ENCODE measurements around the gene VCL. TPM values are rescaled to one million over a fixed set of nuclear protein-coding genes. Genes with fewer than 3 reads are reported as not detected.

VCL gene
- total RNA-seq, 2 experiments from 2014 or later, result 18.5 to 19.7 TPM

DNA sequence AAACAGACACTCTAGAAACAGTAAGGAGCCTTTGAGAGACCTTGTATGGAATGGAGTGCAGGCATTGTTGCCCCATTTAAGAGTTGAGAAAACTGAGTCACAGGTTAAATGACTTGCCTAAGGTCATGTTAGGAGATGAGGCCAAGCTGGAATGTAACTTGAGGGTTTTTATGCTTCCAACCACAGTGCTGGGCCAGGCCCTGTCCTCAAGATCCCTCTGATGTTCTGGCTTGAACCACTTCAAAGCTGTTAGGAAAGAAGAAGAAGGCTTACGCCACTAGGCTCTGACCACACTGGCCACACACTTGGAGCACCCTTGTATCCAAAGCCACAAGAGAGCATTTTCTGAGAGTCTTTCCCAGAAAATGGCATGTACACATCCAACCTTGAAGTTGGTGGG lies 44.3 kb upstream of the VCL start:
- POLR2A ChIA-PET, result interaction anchor here (1.1 to 1.3 kb wide), 2 partner anchors 38 to 44 kb away, joined by 3 to 6 read pairs; partner anchors contain the start of gene VCL
- TF ChIP-seq, protein P1, sequence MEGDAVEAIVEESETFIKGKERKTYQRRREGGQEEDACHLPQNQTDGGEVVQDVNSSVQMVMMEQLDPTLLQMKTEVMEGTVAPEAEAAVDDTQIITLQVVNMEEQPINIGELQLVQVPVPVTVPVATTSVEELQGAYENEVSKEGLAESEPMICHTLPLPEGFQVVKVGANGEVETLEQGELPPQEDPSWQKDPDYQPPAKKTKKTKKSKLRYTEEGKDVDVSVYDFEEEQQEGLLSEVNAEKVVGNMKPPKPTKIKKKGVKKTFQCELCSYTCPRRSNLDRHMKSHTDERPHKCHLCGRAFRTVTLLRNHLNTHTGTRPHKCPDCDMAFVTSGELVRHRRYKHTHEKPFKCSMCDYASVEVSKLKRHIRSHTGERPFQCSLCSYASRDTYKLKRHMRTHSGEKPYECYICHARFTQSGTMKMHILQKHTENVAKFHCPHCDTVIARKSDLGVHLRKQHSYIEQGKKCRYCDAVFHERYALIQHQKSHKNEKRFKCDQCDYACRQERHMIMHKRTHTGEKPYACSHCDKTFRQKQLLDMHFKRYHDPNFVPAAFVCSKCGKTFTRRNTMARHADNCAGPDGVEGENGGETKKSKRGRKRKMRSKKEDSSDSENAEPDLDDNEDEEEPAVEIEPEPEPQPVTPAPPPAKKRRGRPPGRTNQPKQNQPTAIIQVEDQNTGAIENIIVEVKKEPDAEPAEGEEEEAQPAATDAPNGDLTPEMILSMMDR (IDR thresholded peaks at IDR 0.05), result no peak
- Mint-ChIP-seq H3K4me3 (no peak overlapping the region), H3K27me3 (no peaks in the 10 kb centered on the region), H3K4me1 (ENCODE audit: low read depth) (peaks cover 40% of the 10 kb centered on the region), H3K36me3 (ENCODE audit: low read depth) (no peaks in the 10 kb centered on the region), H3K27ac (no peak overlapping the region), H3K9me3 (no peaks in the 10 kb centered on the region)
- H3K27me3 ChIP-seq (ENCODE audit: control insufficient read depth in 1 of 2, insufficient read depth in 2 of 2, low read length in 2 of 2), result no peaks in the 10 kb centered on the region
- H3K9me3 ChIP-seq (ENCODE audit: control insufficient read depth in 1 of 2, insufficient read depth in 1 of 2, low read length in 2 of 2), result no peaks in the 10 kb centered on the region
- H3K4me1 ChIP-seq (ENCODE audit: insufficient read depth, low read length), result peaks cover 46% of the 10 kb centered on the region
- H3K27ac ChIP-seq (ENCODE audit: low read depth in 1 of 2, low read length in 2 of 2), result no peak overlapping the region
- H3K36me3 ChIP-seq (ENCODE audit: insufficient read depth, low read length), result no peaks in the 10 kb centered on the region
- intact Hi-C loops (cut with DNase I, micrococcal nuclease), result no loop called here
- DNase-seq, result no peak
- no peak for ATAC-seq (ENCODE audit: poor library complexity)
- H3K4me3 ChIP-seq (ENCODE audit: low read length), result no peak overlapping the region
- CTCF ChIA-PET, result interaction anchor here (1.2 to 1.7 kb wide), 2 partner anchors 13 to 74 kb away, joined by 3 to 8 read pairs; no protein-coding TSS in a partner anchor

DNA sequence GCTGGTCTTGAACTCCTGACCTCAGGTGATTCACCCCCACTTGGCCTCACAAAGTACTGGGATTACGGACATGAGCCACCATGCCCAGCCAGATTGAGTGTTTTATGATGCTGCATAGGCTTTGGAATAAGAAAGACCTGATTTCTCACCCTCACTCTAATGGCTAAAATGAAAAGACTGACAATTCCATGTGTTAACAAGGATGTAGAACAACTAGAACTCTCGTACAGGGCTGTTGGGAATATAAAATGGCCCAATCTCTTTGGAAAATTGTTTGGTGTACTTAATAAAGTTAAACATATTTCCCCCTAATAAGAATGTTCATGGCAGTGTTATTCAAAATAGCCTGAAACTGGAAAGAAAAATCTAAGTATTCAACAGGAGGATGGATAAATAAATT lies 43.2 kb upstream of the VCL start:
- no peak overlapping the region for H3K4me3 ChIP-seq (ENCODE audit: low read length)
- no peak for ATAC-seq (ENCODE audit: poor library complexity)
- Mint-ChIP-seq H3K4me3 (no peak overlapping the region), H3K4me1 (ENCODE audit: low read depth) (peaks cover 49% of the 10 kb centered on the region), H3K9me3 (no peaks in the 10 kb centered on the region), H3K27ac (no peak overlapping the region), H3K36me3 (ENCODE audit: low read depth) (no peaks in the 10 kb centered on the region), H3K27me3 (no peaks in the 10 kb centered on the region)
- intact Hi-C loops (cut with DNase I, micrococcal nuclease), result loop anchor here (5.0 kb wide), 5 partner anchors 32 to 93 kb away; partner anchors contain the start of gene VCL (in 1 of the 2)
- ChIA-PET POLR2A (no interaction called here), CTCF (no interaction called here)
- no peaks in the 10 kb centered on the region for H3K9me3 ChIP-seq (ENCODE audit: control insufficient read depth in 1 of 2, insufficient read depth in 1 of 2, low read length in 2 of 2)
- no peak for DNase-seq
- no peak overlapping the region for H3K27ac ChIP-seq (ENCODE audit: low read depth in 1 of 2, low read length in 2 of 2)
- TF ChIP-seq, protein P1 (IDR thresholded peaks at IDR 0.05), result no peak
- peaks cover 57% of the 10 kb centered on the region for H3K4me1 ChIP-seq (ENCODE audit: insufficient read depth, low read length)
- no peaks in the 10 kb centered on the region for H3K36me3 ChIP-seq (ENCODE audit: insufficient read depth, low read length)
- H3K27me3 ChIP-seq (ENCODE audit: control insufficient read depth in 1 of 2, insufficient read depth in 2 of 2, low read length in 2 of 2), result no peaks in the 10 kb centered on the region

DNA sequence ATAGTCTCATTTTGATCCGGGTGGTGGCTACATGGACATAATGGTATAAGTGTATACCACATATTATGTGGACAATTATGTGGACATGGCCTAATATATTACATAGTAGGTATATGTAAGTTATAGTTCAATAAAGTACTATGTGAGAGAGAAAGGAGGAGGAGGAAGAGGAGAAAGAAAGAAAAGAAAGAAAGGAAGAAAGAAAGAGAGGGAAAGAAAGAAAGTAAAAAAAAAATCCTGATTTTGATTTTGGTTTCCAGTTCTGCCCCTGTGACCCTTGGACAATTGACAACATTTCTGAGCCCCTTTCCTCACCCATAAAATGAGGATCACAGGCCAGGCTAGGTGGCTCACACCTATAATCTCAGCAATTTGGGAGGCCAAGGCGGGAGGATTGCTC lies 42.2 kb upstream of the VCL start:
- POLR2A ChIA-PET, result interaction anchor here (0.9 to 2.0 kb wide), 7 partner anchors 13 to 70 kb away, joined by 3 to 17 read pairs (median 5); partner anchors contain the start of gene VCL
- TF ChIP-seq, protein P1 (IDR thresholded peaks at IDR 0.05), result no peak
- Histone ChIP-seq H3K36me3 (ENCODE audit: insufficient read depth, low read length) (no peaks in the 10 kb centered on the region), H3K9me3 (ENCODE audit: control insufficient read depth in 1 of 2, insufficient read depth in 1 of 2, low read length in 2 of 2) (no peaks in the 10 kb centered on the region), H3K4me1 (ENCODE audit: insufficient read depth, low read length) (peaks cover 63% of the 10 kb centered on the region), H3K4me3 (ENCODE audit: low read length) (no peak overlapping the region), H3K27me3 (ENCODE audit: control insufficient read depth in 1 of 2, insufficient read depth in 2 of 2, low read length in 2 of 2) (no peaks in the 10 kb centered on the region), H3K27ac (ENCODE audit: low read depth in 1 of 2, low read length in 2 of 2) (no peak overlapping the region)
- Mint-ChIP-seq H3K27me3 (no peaks in the 10 kb centered on the region), H3K4me3 (no peak overlapping the region), H3K27ac (peak overlapping the region; percentile 72), H3K36me3 (ENCODE audit: low read depth) (no peaks in the 10 kb centered on the region), H3K9me3 (no peaks in the 10 kb centered on the region), H3K4me1 (ENCODE audit: low read depth) (peaks cover 58% of the 10 kb centered on the region)
- intact Hi-C loops (cut with DNase I, micrococcal nuclease), result loop anchor here (2.0 to 5.0 kb wide), 7 partner anchors 33 to 92 kb away; partner anchors contain the start of gene VCL (in 2 of the 2)
- DNase-seq, result no peak
- CTCF ChIA-PET, result no interaction called here
- no peak for ATAC-seq (ENCODE audit: poor library complexity)

Measured in CD4-positive, alpha-beta T cell (primary cell).